Neuronal stem cell (in vitro differentiated cells): Measurements from ENCODE around the gene CHRNA7.
A peak's percentile ranks its signal among the peaks of the same experiment; 100 is the strongest.

ENCODE experiments used
- DNase-seq: peaks from one replicate; pipeline ENCODE4 v3.0.0-alpha.2; 2013; ENCODE audit warnings: low spot score
- H2AFZ ChIP-seq: one replicate; pipeline ENCODE4 v1.6.1; 2013; ENCODE audit warnings: mild to moderate bottlenecking, low read length, inconsistent platforms
- H2AK5ac ChIP-seq: 2 replicates; pipeline ENCODE4 v1.6.1; 2013; ENCODE audit warnings: low read depth, mild to moderate bottlenecking, inconsistent platforms, low read length, moderate library complexity, mixed read lengths
- H2BK120ac ChIP-seq: 2 replicates; pipeline ENCODE4 v1.6.1; 2013; ENCODE audit warnings: low read depth, mild to moderate bottlenecking, inconsistent platforms, low read length, moderate library complexity, mixed read lengths
- H2BK12ac ChIP-seq: one replicate; pipeline ENCODE4 v1.6.1; 2013; ENCODE audit warnings: low read length, inconsistent platforms
- H2BK15ac ChIP-seq: 2 replicates; pipeline ENCODE4 v1.6.1; 2013; ENCODE audit warnings: mild to moderate bottlenecking, low read length, inconsistent platforms, mixed read lengths
- H2BK5ac ChIP-seq: one replicate; pipeline ENCODE4 v1.6.1; 2013; ENCODE audit warnings: inconsistent platforms, mild to moderate bottlenecking, low read length, moderate library complexity
- H3K14ac ChIP-seq: one replicate; pipeline ENCODE4 v1.6.1; 2013; ENCODE audit warnings: low read length, inconsistent platforms
- H3K18ac ChIP-seq: 2 replicates; pipeline ENCODE4 v1.6.1; 2013; ENCODE audit warnings: low read length, inconsistent platforms
- H3K23ac ChIP-seq: 2 replicates; pipeline ENCODE4 v1.6.1; 2013; ENCODE audit warnings: low read depth, mild to moderate bottlenecking, mixed read lengths, low read length, inconsistent platforms; ENCODE audit not compliant: poor library complexity
- H3K27ac ChIP-seq: replicated peaks from 3 replicates; pipeline ENCODE4 v1.5.1; 2013; ENCODE audit warnings: low read length, inconsistent platforms
- H3K27me3 ChIP-seq, 3 experiments: 2 replicates each; pipeline ENCODE4 v1.6.1; 2013; ENCODE audit warnings: low read length in 3 of 3, mild to moderate bottlenecking in 2 of 3, inconsistent platforms in 1 of 3, low read depth in 1 of 3, mixed read lengths in 1 of 3, moderate library complexity in 1 of 3; ENCODE audit not compliant: control insufficient read depth in 3 of 3, insufficient read depth in 3 of 3
- H3K36me3 ChIP-seq, 2 donors: replicated peaks in 1 of 2; 2 replicates each; pipeline ENCODE4 v1.6.1; 2013; ENCODE audit warnings: low read length in 2 of 2; ENCODE audit not compliant: control insufficient read depth in 2 of 2, insufficient read depth in 2 of 2
- H3K4ac ChIP-seq: 2 replicates; pipeline ENCODE4 v1.6.1; 2013; ENCODE audit warnings: inconsistent platforms, mild to moderate bottlenecking, low read length, moderate library complexity
- H3K4me1 ChIP-seq, 2 donors: 1 replicate in 1 of 2; 2 replicates in 1 of 2; pipeline ENCODE4 v1.6.1; 2013; ENCODE audit warnings: low read length in 2 of 2, low read depth in 1 of 2; ENCODE audit not compliant: control insufficient read depth in 2 of 2, insufficient read depth in 1 of 2
- H3K4me2 ChIP-seq: one replicate; pipeline ENCODE4 v1.6.1; 2013; ENCODE audit warnings: mild to moderate bottlenecking, low read length, inconsistent platforms; ENCODE audit not compliant: insufficient read depth, poor library complexity, severe bottlenecking
- H3K4me3 ChIP-seq, 2 donors: 2 replicates each; pipeline ENCODE4 v1.5.1; 2013; ENCODE audit warnings: low read length in 2 of 2, mild to moderate bottlenecking in 2 of 2, inconsistent platforms in 1 of 2, moderate library complexity in 1 of 2
- H3K79me1 ChIP-seq: one replicate; pipeline ENCODE4 v1.6.1; 2013; ENCODE audit warnings: low read depth, mild to moderate bottlenecking, inconsistent platforms, low read length, moderate library complexity
- H3K9ac ChIP-seq: one replicate; pipeline ENCODE4 v1.6.1; 2013; ENCODE audit warnings: mild to moderate bottlenecking, low read depth, low read length, inconsistent platforms; ENCODE audit not compliant: poor library complexity
- H3K9me3 ChIP-seq, 2 donors: replicated peaks in 1 of 2; 2 replicates each; pipeline versions ENCODE3 to v1.6.1; 2013; ENCODE audit warnings: low read length in 2 of 2, mild to moderate bottlenecking in 2 of 2, inconsistent platforms in 1 of 2, low read depth in 1 of 2, mixed read lengths in 1 of 2, moderate library complexity in 1 of 2; ENCODE audit not compliant: control insufficient read depth in 2 of 2, insufficient read depth in 1 of 2
- H4K8ac ChIP-seq: one replicate; pipeline ENCODE4 v1.6.1; 2013; ENCODE audit warnings: low read depth, mild to moderate bottlenecking, inconsistent platforms, low read length, moderate library complexity
- H4K91ac ChIP-seq: one replicate; pipeline ENCODE4 v1.6.1; 2013; ENCODE audit warnings: low read length, low read depth, mild to moderate bottlenecking, inconsistent platforms; ENCODE audit not compliant: poor library complexity
- WGBS, 2 donors: extraction: QIAGEN DNeasy Blood & Tissue Kit; methylation state at CpG; one replicate each; pipeline ENCODE4 v1.1.7; 2013; ENCODE audit warnings: missing lambda C conversion rate in 2 of 2, mixed read lengths in 1 of 2; ENCODE audit not compliant: insufficient read length in 2 of 2, insufficient replicate concordance in 1 of 2; ENCODE audit errors: extremely low coverage in 2 of 2; 5-methylcytosine and 5-hydroxymethylcytosine counted together

CHRNA7 gene

GRCh38 chr15:32120577-32121383, 90.5 kb downstream of the CHRNA7 start:
- no peaks in the 10 kb centered on the region for H3K79me1 ChIP-seq
- peak overlapping the region; percentile 20 for H3K23ac ChIP-seq
- H3K36me3 ChIP-seq = no peaks in the 10 kb centered on the region
- no peak overlapping the region for H2BK15ac ChIP-seq
- no peak overlapping the region for H2BK120ac ChIP-seq
- H4K91ac ChIP-seq = no peak overlapping the region
- no peak overlapping the region for H2AK5ac ChIP-seq
- no peaks in the 10 kb centered on the region for H3K9me3 ChIP-seq
- H3K4me2 ChIP-seq = no peak overlapping the region
- peaks cover 0 to 4% of the 10 kb centered on the region in 2 donors for H3K4me1 ChIP-seq
- no peak overlapping the region for H3K4ac ChIP-seq
- DNase-seq = no peak
- H3K27me3 ChIP-seq = no peaks in the 10 kb centered on the region
- H2BK5ac ChIP-seq = no peak overlapping the region
- WGBS, 2 donors = no CpG with 5 or more reads among the region's 23 CpGs
- no peak overlapping the region for H2BK12ac ChIP-seq
- H3K14ac ChIP-seq = no peak overlapping the region
- H3K9ac ChIP-seq = no peak overlapping the region
- H4K8ac ChIP-seq = no peak overlapping the region
- no peak overlapping the region for H2AFZ ChIP-seq
- H3K4me3 ChIP-seq = peak overlapping the region in 1 of 2 donors; percentile 29
- H3K18ac ChIP-seq = peak overlapping the region; percentile 32
- no peak overlapping the region for H3K27ac ChIP-seq

DNA sequence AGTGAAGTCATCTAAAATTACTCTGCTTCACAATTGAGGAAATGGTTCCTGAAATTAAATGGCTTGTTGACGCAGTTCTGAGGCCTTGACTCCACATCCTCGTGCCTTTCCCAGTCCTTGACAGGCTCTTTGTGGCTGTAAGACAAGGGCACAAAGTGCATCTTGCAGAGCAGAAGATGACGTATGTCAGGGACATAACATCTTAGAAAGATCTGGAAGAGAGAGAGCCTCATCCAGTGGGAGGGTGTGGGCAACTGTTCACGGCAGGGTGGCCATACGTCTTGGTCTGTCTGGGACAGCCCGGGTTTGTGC, 91.0 kb downstream of the CHRNA7 start:
- Histone ChIP-seq H3K27me3 (no peaks in the 10 kb centered on the region), H3K4ac (no peak overlapping the region), H4K8ac (no peak overlapping the region), H2BK120ac (no peak overlapping the region), H2BK12ac (no peak overlapping the region), H3K9ac (peak overlapping the region; percentile 24), H3K36me3 (no peaks in the 10 kb centered on the region), H3K18ac (no peak overlapping the region), H2AK5ac (no peak overlapping the region), H2AFZ (no peak overlapping the region), H3K14ac (no peak overlapping the region), H3K27ac (no peak overlapping the region), H3K4me3 (peak overlapping the region in 1 of 2 donors; percentile 20), H4K91ac (no peak overlapping the region), H3K4me1 (peaks cover 0 to 4% of the 10 kb centered on the region in 2 donors), H2BK5ac (no peak overlapping the region), H3K9me3 (no peaks in the 10 kb centered on the region), H3K4me2 (no peak overlapping the region), H2BK15ac (no peak overlapping the region), H3K23ac (no peak overlapping the region), H3K79me1 (no peaks in the 10 kb centered on the region)
- no CpG with 5 or more reads among the region's 6 CpGs for WGBS, 2 donors
- no peak for DNase-seq

DNA sequence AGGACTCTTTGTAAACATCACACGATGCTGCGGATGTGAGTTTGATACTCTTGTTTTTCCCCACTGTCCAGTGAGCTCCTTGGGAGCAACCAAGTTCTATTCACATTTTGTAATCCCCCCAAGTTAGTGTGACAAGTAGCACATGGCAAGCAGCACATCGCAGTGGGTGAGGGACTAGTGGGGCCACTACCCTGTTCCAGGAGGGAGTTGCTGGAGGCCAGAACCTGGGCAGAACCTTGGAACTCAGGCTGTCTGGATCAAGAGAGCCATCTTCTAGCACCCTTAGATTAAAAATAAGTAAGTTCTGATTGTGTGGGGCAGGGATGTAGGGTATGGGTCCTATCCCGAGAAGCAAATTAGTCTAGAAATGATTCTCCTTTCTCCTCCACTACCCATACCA, 91.7 kb downstream of the CHRNA7 start:
- no peak overlapping the region for H2AK5ac ChIP-seq
- no peak overlapping the region for H4K91ac ChIP-seq
- no peak overlapping the region for H3K18ac ChIP-seq
- H3K4me1 ChIP-seq = peaks cover 0 to 4% of the 10 kb centered on the region in 2 donors
- no CpG with 5 or more reads among the region's 4 CpGs for WGBS, 2 donors
- no peaks in the 10 kb centered on the region for H3K79me1 ChIP-seq
- no peak overlapping the region for H3K4me2 ChIP-seq
- H2BK5ac ChIP-seq = no peak overlapping the region
- no peak overlapping the region for H3K23ac ChIP-seq
- no peak overlapping the region for H3K4me3 ChIP-seq
- no peak overlapping the region for H2BK12ac ChIP-seq
- no peaks in the 10 kb centered on the region for H3K9me3 ChIP-seq
- no peak overlapping the region for H2BK120ac ChIP-seq
- H3K27me3 ChIP-seq = no peaks in the 10 kb centered on the region
- H2BK15ac ChIP-seq = no peak overlapping the region
- no peak overlapping the region for H3K9ac ChIP-seq
- no peaks in the 10 kb centered on the region for H3K36me3 ChIP-seq
- DNase-seq = no peak
- H3K27ac ChIP-seq = no peak overlapping the region
- H2AFZ ChIP-seq = no peak overlapping the region
- H4K8ac ChIP-seq = no peak overlapping the region
- H3K4ac ChIP-seq = no peak overlapping the region
- no peak overlapping the region for H3K14ac ChIP-seq

- no CpG with 5 or more reads among the region's 3 CpGs for WGBS, 2 donors
- no peak overlapping the region for H2AFZ ChIP-seq
- H3K4me2 ChIP-seq = no peak overlapping the region
Observed at GRCh38 chr15:32123473-32123872, 93.2 kb downstream of the CHRNA7 start.

More at GRCh38 chr15:32123473-32123872, 93.2 kb downstream of the CHRNA7 start:
- Histone ChIP-seq H3K18ac (no peak overlapping the region), H3K23ac (no peak overlapping the region), H3K27ac (no peak overlapping the region), H3K9ac (no peak overlapping the region), H3K27me3 (no peaks in the 10 kb centered on the region), H4K8ac (no peak overlapping the region), H4K91ac (no peak overlapping the region), H2AK5ac (no peak overlapping the region), H3K9me3 (no peaks in the 10 kb centered on the region), H2BK12ac (no peak overlapping the region), H3K14ac (no peak overlapping the region), H3K36me3 (no peaks in the 10 kb centered on the region), H3K4ac (no peak overlapping the region), H3K79me1 (no peaks in the 10 kb centered on the region), H3K4me3 (no peak overlapping the region), H2BK120ac (no peak overlapping the region), H2BK5ac (no peak overlapping the region), H2BK15ac (no peak overlapping the region), H3K4me1 (peaks cover 0 to 4% of the 10 kb centered on the region in 2 donors)
- DNase-seq = no peak
